Keratinocyte (primary cell): ENCODE data around the gene CAPZB. TPM values are rescaled to one million over a fixed set of nuclear protein-coding genes. Genes with fewer than 3 reads are reported as not detected.

ENCODE experiments used
- DNase-seq: peaks from one replicate; pipeline ENCODE4 v3.0.0-alpha.2; 2011; ENCODE audit warnings: low read depth, missing footprints, low spot score
- FAIRE-seq: peaks from 2 replicates; lab custom pipeline; 2011; peaks lifted over from hg19 to GRCh38; lab: Jason Lieb, UNC
- H2AFZ ChIP-seq: 2 replicates; pipeline ENCODE4 v1.6.0; 2012; ENCODE audit warnings: low read length, control low read depth, inconsistent platforms; ENCODE audit not compliant: control insufficient read depth
- H3K27ac ChIP-seq: 2 replicates; pipeline ENCODE4 v1.5.1; 2011; ENCODE audit warnings: low read length; ENCODE audit not compliant: control insufficient read depth, insufficient read depth
- H3K27me3 ChIP-seq: 3 replicates; pipeline ENCODE4 v1.6.0; 2011; ENCODE audit warnings: low read length; ENCODE audit not compliant: control insufficient read depth, insufficient read depth; ENCODE audit errors: extremely low read depth
- H3K36me3 ChIP-seq, 2 experiments: 2 replicates in 1 of 2; 3 replicates in 1 of 2; pipeline ENCODE4 v1.5.1; 2011; ENCODE audit warnings: low read length in 2 of 2, mild to moderate bottlenecking in 1 of 2; ENCODE audit not compliant: control insufficient read depth in 2 of 2, insufficient read depth in 2 of 2; ENCODE audit errors: extremely low read depth in 1 of 2
- H3K4me1 ChIP-seq: 3 replicates; pipeline ENCODE4 v1.5.1; 2011; ENCODE audit warnings: low read length; ENCODE audit not compliant: control insufficient read depth, insufficient read depth; ENCODE audit errors: extremely low read depth
- H3K4me2 ChIP-seq: 3 replicates; pipeline ENCODE4 v1.6.0; 2011; ENCODE audit warnings: low read depth, low read length; ENCODE audit not compliant: control insufficient read depth, insufficient read depth; ENCODE audit errors: extremely low read depth
- H3K4me3 ChIP-seq, 3 experiments: fragments of 200-600 bp in 1 of 3; sonication (generic) in 1 of 3; 2 replicates in 2 of 3; 3 replicates in 1 of 3; pipeline ENCODE4 v1.5.1; 2011 to 2016; ENCODE audit warnings: low read length in 3 of 3, mild to moderate bottlenecking in 3 of 3, control low read depth in 2 of 3, inconsistent platforms in 1 of 3, low read depth in 1 of 3, mixed read lengths in 1 of 3, mixed run types in 1 of 3, moderate library complexity in 1 of 3; ENCODE audit not compliant: control insufficient read depth in 2 of 3, insufficient read depth in 2 of 3; ENCODE audit errors: extremely low read depth in 1 of 3
- H3K79me2 ChIP-seq: 2 replicates; pipeline ENCODE4 v1.6.0; 2012; ENCODE audit warnings: low read length; ENCODE audit not compliant: control insufficient read depth, insufficient read depth
- H3K9ac ChIP-seq: 3 replicates; pipeline ENCODE4 v1.6.0; 2011; ENCODE audit warnings: low read length; ENCODE audit not compliant: control insufficient read depth, insufficient read depth; ENCODE audit errors: extremely low read depth
- H3K9me1 ChIP-seq: 3 replicates; pipeline ENCODE4 v1.6.0; 2011; ENCODE audit warnings: low read length; ENCODE audit not compliant: control insufficient read depth, insufficient read depth; ENCODE audit errors: extremely low read depth
- H3K9me3 ChIP-seq: 2 replicates; pipeline ENCODE4 v1.5.1; 2012; ENCODE audit warnings: low read depth, low read length; ENCODE audit not compliant: control insufficient read depth
- H4K20me1 ChIP-seq: 3 replicates; pipeline ENCODE4 v1.6.0; 2011; ENCODE audit warnings: low read length; ENCODE audit not compliant: control insufficient read depth, insufficient read depth; ENCODE audit errors: extremely low read depth
- CTCF ChIP-seq, 3 experiments: IDR thresholded peaks in 1 of 3; conservative IDR thresholded peaks in 1 of 3; optimal IDR thresholded peaks in 1 of 3; 2 replicates in 2 of 3; 3 replicates in 1 of 3; pipeline versions ENCODE3 to v1.5.1; 2011; ENCODE audit warnings: low read length in 3 of 3, mild to moderate bottlenecking in 3 of 3, moderate library complexity in 2 of 3, control low read depth in 1 of 3, inconsistent platforms in 1 of 3; ENCODE audit not compliant: insufficient read depth in 2 of 3; ENCODE audit errors: extremely low read depth in 1 of 3
- EZH2 ChIP-seq: IDR thresholded peaks from one replicate; pipeline ENCODE4 v1.6.1; 2012; ENCODE audit warnings: inconsistent platforms, mild to moderate bottlenecking, low read length, moderate library complexity
- dilution Hi-C: fragments of 300-500 bp; cut with MboI; formaldehyde crosslinking; loops from one replicate; pipeline ENCODE4 v1.7.0; 2020; ENCODE audit warnings: low sequenced_read_pairs; ENCODE audit not compliant: extremely low pct_ligation_motif_present
- polyA plus RNA-seq, 5 experiments: library from polyadenylated mRNA; depleted of rRNA in 3 of 5; stranded (reverse) in 3 of 5; stranded (forward) in 1 of 5; unstranded in 1 of 5; fragments of >200 nt; gene quantifications; 1 replicate in 1 of 5; 2 replicates in 3 of 5; 3 replicates in 1 of 5; pipeline versions ENCODE4 v1.2.1 to v1.2.3, GENCODE V29; 2011 to 2012; ENCODE audit warnings: missing spikeins in 2 of 5, low read depth in 1 of 5, low replicate concordance in 1 of 5

The CAPZB gene
- polyA plus RNA-seq, 1 donor (not counting 4 experiments of a cell fraction or from before 2014, with no cell fraction given), result 193 TPM

GRCh38 chr1:19435181-19435580 lies 50.2 kb downstream of the CAPZB start:
- Histone ChIP-seq H3K36me3 (peaks cover 7 to 16% of the 10 kb centered on the region in 2 experiments), H3K9me3 (no peaks in the 10 kb centered on the region), H3K4me2 (no peak overlapping the region), H4K20me1 (peaks cover 54% of the 10 kb centered on the region), H3K9me1 (peaks cover 20% of the 10 kb centered on the region), H3K4me3 (no peak overlapping the region), H2AFZ (no peak overlapping the region), H3K27ac (no peak overlapping the region), H3K4me1 (peaks cover 53% of the 10 kb centered on the region), H3K27me3 (no peaks in the 10 kb centered on the region), H3K79me2 (peaks cover 89% of the 10 kb centered on the region), H3K9ac (no peak overlapping the region)
- dilution Hi-C loops, result loop anchor here (25.0 kb wide), 1 partner anchor 202 kb away; the partner anchor contains the start of gene NBL1
- TF ChIP-seq CTCF (optimal IDR thresholded peaks at IDR 0.05 in 1 of 3, IDR thresholded peaks at IDR 0.05 in 1 of 3, conservative IDR thresholded peaks at IDR 0.05 in 1 of 3; ENCODE audit: extremely low read depth in 1 of 3, insufficient read depth in 2 of 3, low read length in 3 of 3), result no peak
- no peak for TF ChIP-seq EZH2
- FAIRE-seq (no peak), DNase-seq (no peak)

- Histone ChIP-seq H3K27ac (no peak overlapping the region), H4K20me1 (peaks cover 53% of the 10 kb centered on the region), H2AFZ (no peak overlapping the region), H3K36me3 (peaks cover 7 to 14% of the 10 kb centered on the region in 2 experiments), H3K4me2 (no peak overlapping the region), H3K4me3 (no peak overlapping the region), H3K9ac (no peak overlapping the region), H3K79me2 (peaks cover 91% of the 10 kb centered on the region), H3K9me3 (no peaks in the 10 kb centered on the region), H3K9me1 (peaks cover 21% of the 10 kb centered on the region), H3K27me3 (no peaks in the 10 kb centered on the region), H3K4me1 (peaks cover 43% of the 10 kb centered on the region)
- TF ChIP-seq CTCF (optimal IDR thresholded peaks at IDR 0.05 in 1 of 3, IDR thresholded peaks at IDR 0.05 in 1 of 3, conservative IDR thresholded peaks at IDR 0.05 in 1 of 3; ENCODE audit: extremely low read depth in 1 of 3, insufficient read depth in 2 of 3, low read length in 3 of 3) (no peak), EZH2 (no peak)
- dilution Hi-C loops, result loop anchor here (25.0 kb wide), 1 partner anchor 204 kb away; the partner anchor contains the start of gene NBL1
- DNase-seq, result no peak
- FAIRE-seq, result no peak
Measured at GRCh38 chr1:19433719-19433998, 51.7 kb downstream of the CAPZB start.
